ENCODE measurements around the gene CLK4. TPM values are rescaled to one million over a fixed set of nuclear protein-coding genes. Genes with fewer than 3 reads are reported as not detected.

CLK4 gene
- total RNA-seq, 1 experiment from 2014 or later = 16.0 TPM

DNA sequence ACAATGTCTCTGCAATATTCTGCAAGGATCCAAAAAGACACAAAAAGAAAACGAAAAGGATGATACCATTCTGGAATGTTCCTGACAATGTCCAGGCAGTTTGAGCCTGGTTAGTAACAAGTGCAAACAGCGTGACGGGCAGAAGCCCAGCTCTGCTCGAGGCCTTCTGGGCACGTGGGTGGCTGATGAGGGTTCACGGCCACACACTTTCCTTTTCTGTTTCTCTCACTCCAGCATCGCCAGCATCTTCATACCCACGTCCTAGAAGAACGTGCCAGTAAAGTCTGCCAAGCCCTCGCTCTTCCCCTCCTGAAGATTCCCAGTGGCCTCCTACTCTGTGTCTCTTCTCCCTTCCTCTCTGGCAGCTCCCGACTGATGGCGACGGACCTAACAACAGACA is 73.3 kb downstream of the CLK4 start (continued):
- TF ChIP-seq NR1H2 (CRISPR knock-in tag; IDR thresholded peaks at IDR 0.05) (no peak), RELA (CRISPR knock-in tag; IDR thresholded peaks at IDR 0.05; ENCODE audit: borderline replicate concordance) (no peak), SOX15 (CRISPR knock-in tag; IDR thresholded peaks at IDR 0.05) (no peak), ZNF423 (CRISPR knock-in tag; IDR thresholded peaks at IDR 0.05) (no peak)
- TF ChIP-seq, protein P1, sequence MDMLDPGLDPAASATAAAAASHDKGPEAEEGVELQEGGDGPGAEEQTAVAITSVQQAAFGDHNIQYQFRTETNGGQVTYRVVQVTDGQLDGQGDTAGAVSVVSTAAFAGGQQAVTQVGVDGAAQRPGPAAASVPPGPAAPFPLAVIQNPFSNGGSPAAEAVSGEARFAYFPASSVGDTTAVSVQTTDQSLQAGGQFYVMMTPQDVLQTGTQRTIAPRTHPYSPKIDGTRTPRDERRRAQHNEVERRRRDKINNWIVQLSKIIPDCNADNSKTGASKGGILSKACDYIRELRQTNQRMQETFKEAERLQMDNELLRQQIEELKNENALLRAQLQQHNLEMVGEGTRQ (CRISPR knock-in tag; IDR thresholded peaks at IDR 0.05) = no peak
- TF ChIP-seq, protein P2, sequence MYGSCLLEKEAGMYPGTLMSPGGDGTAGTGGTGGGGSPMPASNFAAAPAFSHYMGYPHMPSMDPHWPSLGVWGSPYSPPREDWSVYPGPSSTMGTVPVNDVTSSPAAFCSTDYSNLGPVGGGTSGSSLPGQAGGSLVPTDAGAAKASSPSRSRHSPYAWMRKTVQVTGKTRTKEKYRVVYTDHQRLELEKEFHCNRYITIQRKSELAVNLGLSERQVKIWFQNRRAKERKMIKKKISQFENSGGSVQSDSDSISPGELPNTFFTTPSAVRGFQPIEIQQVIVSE (CRISPR knock-in tag; IDR thresholded peaks at IDR 0.05; ENCODE audit: borderline replicate concordance) = no peak
- TF ChIP-seq, protein P3, sequence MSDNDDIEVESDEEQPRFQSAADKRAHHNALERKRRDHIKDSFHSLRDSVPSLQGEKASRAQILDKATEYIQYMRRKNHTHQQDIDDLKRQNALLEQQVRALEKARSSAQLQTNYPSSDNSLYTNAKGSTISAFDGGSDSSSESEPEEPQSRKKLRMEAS (CRISPR knock-in tag; IDR thresholded peaks at IDR 0.05) = no peak

Other genes with a start within 250 kb of the CLK4 start
- 15.0 to 19.8 TPM (median 18.7 TPM) in 3 replicates for gene COL23A1, start 36.7 kb downstream of the CLK4 start, total RNA-seq (2021)
- 22.5 to 25.2 TPM (median 22.5 TPM) in 3 replicates for gene ZNF354A, start 103.6 kb upstream of the CLK4 start, total RNA-seq (2021)
- gene ZNF354B, start 232.9 kb upstream of the CLK4 start, total RNA-seq (2021) = 22.1 to 26.2 TPM (median 25.0 TPM) in 3 replicates

All from WTC11 (cell line).